8988T (cell line): Measurements from ENCODE around the gene AQR.
A peak's percentile ranks its signal among the peaks of the same experiment; 100 is the strongest.
"Not testable (repeated sequence)": the region's sequence is repeated elsewhere in the genome, so short reads cannot be mapped to it uniquely, and the experiment has no call there.

ENCODE experiments used
- DNase-seq: peaks from one replicate; pipeline ENCODE4 v3.0.0; 2011

The AQR gene

DNA sequence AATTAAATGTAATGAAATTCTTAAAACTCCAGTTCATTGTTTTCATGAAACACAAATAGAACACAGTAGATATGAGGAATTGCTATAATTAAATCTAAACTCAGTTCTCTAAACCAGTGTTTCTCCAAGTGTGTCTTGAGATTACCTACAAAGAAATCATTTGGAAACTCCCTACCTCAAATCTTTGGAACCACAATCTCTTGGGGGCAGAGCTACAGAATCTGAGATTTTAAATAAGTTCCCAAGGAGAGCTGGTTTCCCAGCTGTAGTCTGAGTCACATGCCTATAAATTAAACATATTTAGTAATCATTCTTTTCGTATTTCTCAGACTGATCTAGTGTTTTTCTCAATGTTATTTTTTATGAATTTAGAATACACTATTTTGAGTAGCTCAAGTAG lies 157.2 kb downstream of the AQR start:
- no peak for DNase-seq

DNA sequence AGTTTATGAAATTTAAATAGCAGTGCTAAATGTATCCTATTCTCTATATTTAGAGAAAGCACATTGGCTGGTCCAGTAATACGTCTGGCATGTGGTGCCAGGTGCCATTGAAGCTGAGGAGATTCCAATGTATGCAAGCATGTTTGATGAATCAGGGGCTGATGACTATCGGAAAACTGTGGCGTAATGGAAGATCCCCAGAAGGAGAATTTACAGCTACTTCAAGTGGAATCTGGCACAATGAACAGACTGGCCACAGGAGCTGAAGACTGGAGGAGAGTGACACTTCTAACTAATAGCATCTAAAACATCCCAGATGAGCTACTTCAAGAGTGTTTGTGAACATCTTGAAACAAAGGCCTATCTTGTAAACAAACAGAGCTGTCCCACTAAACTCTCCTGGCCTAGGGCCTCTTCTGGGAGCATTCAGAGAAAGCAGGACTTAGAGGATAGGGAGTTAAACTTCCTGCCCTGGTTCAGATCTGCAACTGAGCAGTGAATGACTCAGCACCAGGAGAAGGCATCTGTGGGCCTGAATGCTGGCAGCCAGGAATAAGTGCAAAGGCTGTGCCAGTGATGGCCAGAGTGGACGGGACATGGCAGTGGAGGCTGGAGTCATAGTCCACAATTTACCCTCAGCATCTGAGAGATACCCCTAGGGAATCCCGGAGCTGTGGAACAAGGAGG lies 159.0 kb downstream of the AQR start:
- DNase-seq, result peak; percentile 17

DNA sequence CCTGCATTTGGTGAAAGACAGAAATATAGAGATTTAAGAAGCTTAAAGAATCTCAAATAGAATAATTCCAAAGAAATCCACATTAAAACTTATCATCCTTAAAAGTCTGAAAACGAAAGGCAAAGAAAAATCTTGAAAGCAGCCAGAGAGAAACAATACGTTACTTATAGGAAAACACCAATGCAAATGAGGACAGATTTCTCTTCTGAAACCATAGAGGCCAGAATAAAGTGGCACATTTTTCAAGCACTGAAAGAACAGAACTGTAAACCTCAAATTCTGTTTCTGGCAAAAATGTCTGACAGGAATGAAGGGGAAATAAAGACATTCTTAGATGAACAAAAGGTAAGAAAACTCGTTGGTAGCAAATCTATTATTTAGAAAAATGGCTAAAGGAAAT lies 160.4 kb downstream of the AQR start:
- no peak for DNase-seq

DNA sequence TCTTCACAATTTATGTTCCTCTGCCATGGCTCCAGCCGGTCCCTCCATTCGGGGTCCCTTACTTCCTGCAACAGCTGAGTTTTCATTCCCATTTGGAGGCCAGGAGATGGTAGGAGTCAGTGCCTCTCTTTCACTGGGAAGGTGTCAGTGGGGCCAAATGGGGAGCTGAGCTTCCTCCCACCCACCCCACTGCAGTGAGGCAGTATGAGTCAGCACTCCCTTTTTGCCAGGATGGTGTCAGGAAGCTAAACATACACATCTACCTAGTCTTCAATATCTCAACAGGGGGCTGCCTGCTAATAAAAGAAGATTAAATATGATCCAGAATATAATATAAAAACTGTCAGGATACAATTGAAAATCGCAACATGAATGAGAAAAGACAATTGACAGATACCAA lies 161.5 kb downstream of the AQR start:
- no peak for DNase-seq

DNA sequence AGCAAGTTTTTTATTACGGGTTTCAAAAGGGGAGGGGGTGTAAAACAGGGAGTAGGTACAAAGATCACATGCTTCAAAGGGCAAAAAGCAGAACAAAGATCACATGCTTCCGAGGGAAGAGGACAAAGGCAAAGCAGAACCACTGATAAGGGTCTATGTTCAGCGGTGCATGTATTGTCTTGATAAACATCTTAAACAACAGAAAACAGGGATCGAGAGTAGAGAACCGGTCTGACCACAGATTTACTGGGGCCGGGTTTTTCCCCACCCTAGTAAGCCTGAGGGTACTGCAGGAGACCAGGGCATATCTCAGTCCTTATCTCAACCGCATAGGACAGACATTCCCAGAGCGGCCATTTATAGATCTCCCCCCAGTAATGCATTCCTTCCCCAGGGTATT lies 162.3 kb downstream of the AQR start:
- not testable (repeated sequence) for DNase-seq

DNA sequence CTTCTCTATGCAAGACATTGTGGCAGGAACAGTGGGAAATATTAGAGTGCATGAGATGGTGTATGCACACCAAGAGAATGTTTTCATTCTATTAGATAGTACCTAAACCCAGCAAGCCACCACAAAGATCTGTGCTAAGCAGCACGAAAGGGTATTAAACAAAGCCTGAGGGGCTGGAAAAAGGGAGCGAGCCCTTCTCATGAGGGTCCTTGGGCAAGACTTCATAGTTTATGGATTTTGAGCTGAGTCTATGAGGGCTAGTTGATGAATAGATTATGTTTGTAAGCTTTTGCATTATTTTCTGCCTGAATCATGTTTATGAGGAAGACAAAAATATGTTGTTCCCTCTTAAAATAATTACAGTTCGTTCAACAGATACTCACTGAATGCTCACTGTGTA lies 164.8 kb downstream of the AQR start:
- DNase-seq, result no peak

DNA sequence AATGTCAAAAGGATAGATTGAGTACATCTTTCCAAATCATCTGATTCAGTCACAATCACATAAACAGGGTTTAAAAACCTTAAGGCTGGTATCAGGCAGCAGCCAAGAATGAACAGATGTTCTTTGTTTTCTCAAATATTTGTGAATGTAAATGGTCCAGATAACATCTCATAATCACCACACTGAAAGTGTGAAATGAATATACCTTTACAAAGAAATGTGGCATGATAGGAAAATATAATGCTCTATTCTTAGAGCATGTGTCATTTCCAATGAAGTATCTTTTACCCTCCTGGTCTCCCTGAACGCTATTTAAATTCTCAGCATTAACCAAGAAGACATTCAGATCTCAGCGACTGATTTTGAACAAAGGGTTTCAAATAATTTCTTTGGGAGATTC lies 165.4 kb downstream of the AQR start:
- DNase-seq, result no peak

DNA sequence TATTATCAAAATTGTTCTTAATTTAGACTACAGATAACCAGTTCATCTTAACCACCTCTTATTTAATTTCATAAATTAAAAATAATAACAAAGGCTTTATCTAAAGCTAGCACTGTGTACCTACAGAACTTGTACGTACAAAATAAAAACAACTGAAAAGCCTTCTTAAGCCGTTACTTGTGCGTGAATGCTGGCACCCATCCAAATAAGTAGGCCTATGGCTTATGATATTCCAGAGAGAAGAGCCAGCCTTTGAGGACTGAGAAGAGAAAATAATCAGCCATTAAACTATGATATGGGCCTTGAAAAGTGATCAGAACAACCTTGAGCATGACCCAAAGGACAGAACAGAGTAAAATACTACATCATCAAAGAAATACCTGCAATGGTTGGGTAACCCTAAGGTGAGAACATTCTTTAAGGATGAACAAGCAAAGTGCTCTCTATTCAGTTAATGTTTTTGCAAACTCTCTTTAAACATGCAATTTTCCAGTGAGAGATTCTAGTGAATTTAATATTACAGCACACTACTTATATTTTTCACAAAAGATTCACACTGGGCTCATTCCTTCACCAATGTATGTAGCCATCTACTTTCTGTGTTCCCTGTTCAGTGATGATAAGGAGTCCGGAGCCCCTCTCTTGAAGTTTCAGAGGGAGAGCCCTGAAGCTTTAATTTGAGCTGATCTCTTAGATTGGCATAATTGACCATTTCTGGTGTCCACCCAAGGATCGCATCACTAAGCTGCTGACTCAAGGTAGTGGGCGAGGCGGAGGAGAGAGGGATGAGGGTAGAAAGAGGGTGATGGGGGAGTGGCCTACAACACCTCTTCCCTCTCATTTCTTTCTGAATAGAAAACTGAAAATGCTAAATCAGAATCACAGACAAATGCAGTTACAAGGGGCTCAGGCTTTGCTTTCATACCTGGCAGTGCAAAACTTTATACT lies 166.5 kb downstream of the AQR start:
- no peak for DNase-seq

DNA sequence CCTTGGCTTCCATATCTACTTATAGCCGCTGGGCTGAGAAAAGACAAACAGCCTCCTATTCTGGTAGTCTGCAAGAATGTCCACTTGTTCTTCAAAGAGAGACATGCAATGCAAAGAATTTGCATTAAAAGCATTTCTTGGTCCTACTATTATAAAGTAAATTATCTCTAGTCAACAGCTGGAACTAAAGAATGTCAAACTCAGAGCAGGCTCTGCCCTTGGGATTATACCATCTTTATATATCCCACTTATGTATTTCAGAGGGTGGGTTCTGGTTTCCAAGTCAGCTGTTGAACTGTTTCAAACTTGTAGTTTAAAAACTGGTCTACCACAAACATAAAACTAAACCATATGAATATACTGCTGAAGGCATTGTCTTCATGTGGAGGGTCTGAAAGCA lies 167.2 kb downstream of the AQR start:
- no peak for DNase-seq
